ENCODE results near the gene MZT2A.
"Not testable (repeated sequence)": the region's sequence is repeated elsewhere in the genome, so short reads cannot be mapped to it uniquely, and the experiment has no call there.

Gene MZT2A

GRCh38 chr2:131490616-131491468 is 1.4 kb downstream of the MZT2A start:
- not testable (repeated sequence) for DNase-seq

DNA sequence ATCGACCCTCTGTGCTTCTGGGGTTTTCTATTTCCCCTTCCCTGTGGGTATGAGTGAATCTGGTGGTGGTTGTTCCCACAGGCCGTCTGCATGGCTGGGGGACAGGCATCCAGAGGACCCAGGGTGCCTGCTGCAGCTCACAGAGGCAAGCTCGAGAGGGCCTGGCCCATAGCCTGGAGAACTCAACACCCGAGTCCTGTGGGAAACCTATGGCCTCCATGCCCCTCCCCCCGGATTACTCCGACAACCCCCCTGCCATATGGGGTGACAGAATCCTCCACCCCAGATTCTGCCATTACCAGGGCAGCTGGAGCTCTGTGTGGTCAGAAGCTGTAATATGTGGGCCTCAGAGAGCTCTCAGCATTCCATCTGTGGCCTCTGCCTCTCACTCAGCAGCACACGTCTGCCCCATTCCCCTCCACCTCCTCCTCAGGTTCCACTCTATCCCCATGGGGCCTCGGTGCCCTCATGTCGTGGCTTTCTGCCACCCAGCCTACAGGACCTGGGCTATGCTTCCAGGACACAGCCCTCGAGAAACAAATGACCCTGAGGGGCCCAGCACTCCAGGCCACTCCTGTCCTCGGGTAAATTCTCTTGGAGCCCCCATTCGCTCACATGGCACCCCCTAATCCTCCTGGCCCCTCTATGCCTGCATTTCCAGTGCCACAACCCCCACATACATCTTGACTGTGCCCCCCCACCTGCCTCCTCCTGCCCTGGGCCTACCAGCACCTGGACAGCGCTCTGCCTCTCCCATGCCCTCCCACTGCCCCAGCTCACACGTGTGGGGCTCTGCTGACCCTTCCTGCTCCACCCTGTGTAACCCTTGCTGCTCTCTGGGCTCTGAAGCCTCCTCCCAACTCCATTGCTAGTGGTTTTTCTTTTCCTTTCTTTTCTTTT is 3.6 kb downstream of the MZT2A start:
- DNase-seq: no peak

GRCh38 chr2:131486201-131486902 is 5.8 kb downstream of the MZT2A start:
- not testable (repeated sequence) for DNase-seq

- not testable (repeated sequence) for DNase-seq
Measured at GRCh38 chr2:131484906-131485460, 7.2 kb downstream of the MZT2A start.

DNA sequence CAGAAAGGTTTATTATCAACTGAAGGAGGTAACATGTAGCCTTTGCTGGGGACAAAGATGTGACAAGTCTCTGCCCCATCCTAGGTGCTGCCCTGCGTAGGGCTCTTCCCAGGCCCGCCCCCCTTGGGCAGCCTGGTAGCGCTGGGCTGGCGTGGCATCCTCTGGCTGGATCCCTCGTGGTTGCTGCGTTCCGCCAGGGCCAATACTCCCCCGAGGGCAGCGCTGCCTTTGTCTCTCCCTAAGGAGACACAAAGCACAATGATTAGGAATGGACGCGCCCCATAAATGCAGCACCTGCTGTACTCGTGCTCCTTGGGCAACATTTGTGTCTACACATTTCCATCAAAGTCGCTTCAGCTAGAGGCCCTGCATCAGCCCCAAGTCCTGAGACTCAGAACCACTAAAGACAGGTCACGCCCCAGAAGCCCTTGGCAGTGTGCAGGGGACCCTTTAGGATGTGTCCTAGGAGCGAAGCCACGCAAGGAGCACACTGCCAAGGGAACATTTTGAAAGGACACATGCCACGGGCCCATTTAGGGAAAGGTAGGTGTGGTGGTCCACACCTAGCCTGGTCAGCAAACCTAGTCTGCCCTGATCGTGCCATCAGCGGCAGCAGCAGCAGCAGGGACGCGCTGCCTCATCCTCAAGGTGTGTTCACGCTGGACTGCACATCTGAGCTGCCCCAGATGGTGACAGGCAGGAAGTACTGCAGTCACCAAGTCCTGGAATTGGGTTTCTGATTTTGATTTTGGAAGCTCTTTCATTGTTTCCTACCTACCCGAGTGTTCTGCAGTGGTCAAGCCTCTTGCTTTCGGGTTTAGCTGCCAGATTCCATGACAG is 8.0 kb downstream of the MZT2A start:
- DNase-seq: peak in 1 of 2 experiments; percentile 4

GRCh38 chr2:131482506-131483155 is 9.6 kb downstream of the MZT2A start:
- DNase-seq: not testable (repeated sequence)

- not testable (repeated sequence) for DNase-seq
Measured at GRCh38 chr2:131480351-131480750, 11.8 kb downstream of the MZT2A start.

DNA sequence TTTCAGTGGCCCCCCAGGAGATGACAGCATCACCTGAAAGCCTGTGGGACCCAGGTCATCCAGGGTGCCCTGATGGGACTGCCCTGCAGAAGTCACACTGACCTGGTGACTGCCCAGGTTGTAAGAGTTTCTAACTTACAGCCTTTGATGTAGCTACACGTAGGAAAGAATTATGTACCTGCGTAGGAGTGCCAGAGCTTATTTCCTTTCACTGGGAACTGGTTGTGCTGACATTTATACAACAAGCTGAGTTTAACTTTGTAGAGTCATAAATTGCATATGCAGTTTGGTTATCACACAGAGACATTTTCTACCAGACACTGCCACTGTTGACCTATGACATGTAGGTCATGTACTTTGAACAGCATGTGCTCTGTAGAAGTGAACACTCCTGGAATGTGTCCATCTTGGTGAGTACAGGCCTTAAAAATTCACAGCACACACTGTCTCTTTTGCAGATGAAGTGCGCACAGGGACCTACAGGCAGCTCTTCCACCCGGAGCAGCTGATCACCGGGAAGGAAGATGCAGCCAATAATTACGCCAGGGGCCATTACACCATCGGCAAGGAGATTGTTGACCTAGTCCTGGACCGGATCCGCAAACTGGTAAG is 13.2 kb downstream of the MZT2A start:
- not testable (repeated sequence) for DNase-seq

GRCh38 chr2:131478074-131478849 is 13.9 kb downstream of the MZT2A start:
- DNase-seq: not testable (repeated sequence)

GRCh38 chr2:131477227-131477626 is 15.0 kb downstream of the MZT2A start:
- DNase-seq: not testable (repeated sequence)

GRCh38 chr2:131476363-131476762 is 15.8 kb downstream of the MZT2A start:
- DNase-seq: not testable (repeated sequence)

DNA sequence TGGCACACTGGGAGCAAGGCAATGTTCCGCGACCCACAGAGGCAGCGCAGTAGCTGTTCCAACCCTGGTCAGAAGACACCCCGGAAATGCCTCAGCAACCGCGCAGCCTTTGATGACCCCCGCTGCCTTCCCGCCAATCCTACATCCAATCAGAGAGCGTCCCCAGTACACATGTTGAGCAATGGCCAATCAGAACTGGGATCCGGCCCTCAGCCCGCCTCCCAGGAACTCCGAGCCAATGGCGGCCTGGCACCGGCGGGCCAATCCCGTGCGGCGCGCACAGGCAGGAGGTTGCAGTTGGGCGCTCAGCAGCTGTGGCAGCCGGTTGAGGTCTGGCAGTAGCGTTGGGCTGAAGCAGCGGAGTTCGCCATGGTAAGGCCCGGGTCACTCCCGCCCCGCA is 16.4 kb downstream of the MZT2A start, which contains the start of gene TUBA3D:
TUBA3D (plus strand) TSS at position 289 of the 400 bp plus-strand sequence; CDS start at position 370, 81 bp downstream.
- no peak for DNase-seq

DNA sequence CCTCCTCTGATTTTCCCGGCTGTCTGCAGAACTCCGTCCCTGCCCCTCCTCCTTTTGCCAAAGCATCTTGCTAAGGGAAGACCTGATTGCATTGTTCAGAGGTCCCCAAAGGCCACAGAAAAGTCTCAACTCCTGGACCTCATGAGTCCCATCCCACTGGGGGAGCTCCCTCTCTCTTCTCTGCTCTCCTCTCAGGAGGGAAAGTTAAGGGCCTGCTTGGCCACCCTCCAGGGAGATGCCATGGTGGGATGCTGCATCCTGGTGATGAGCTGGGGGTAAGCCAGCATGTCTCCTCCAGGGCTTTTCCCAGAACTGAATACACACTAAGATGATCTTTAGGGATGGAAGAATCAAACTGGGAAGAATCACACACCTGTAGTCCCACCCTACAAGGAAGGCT is 18.9 kb downstream of the MZT2A start:
- DNase-seq: not testable (repeated sequence)

DNA sequence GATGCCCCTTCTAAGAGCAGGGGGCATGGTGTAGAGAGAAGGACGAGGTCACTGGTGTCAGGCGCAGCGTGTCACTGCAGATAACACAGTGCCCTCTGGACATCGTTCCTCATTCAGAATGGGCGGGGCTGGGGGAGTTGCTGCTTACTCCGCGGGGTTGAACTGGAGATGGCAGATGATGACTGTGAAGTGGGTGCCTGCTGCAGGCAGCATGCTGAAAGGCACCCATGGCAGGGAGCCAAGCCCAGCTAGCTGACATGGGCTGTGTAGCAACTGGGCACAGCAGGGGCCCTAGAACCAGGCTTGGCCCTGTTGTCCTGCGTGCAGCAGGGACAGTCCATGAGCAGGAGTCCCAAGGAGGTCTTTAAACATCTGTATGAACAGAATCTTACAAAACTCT is 20.6 kb downstream of the MZT2A start:
- not testable (repeated sequence) for DNase-seq

- not testable (repeated sequence) for DNase-seq
Measured at GRCh38 chr2:131470944-131471343, 21.3 kb downstream of the MZT2A start.

- not testable (repeated sequence) for DNase-seq
Measured at GRCh38 chr2:131467722-131468121, 24.5 kb downstream of the MZT2A start.

GRCh38 chr2:131454914-131455313 is 37.3 kb downstream of the MZT2A start:
- DNase-seq: not testable (repeated sequence)

GRCh38 chr2:131451265-131451949 is 40.8 kb downstream of the MZT2A start:
- DNase-seq: not testable (repeated sequence)

DNA sequence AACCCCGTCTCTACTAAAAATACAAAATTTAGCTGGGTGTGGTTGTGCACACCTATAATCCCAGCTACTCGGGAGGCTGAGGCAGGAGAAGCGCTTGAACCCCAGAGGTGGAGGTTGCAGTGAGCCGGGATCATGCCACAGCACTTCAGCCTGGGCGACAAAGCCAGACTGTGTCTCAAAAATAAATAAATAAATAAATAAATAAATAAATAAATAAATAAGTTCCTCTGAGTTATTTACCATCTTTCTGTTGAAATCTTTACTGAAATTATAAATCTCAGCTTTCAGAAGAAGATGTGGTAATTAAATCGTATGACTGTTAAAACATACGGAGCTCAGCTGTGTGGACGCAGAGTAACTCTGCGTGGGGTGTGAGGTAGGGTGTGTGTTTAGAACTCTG is 44.2 kb downstream of the MZT2A start:
- DNase-seq: not testable (repeated sequence)

Data from NCI-H1930 (cell line).